ENCODE results near the gene AP3B1.
"Not testable (repeated sequence)": the region's sequence is repeated elsewhere in the genome, so short reads cannot be mapped to it uniquely, and the experiment has no call there.

Gene AP3B1

DNA sequence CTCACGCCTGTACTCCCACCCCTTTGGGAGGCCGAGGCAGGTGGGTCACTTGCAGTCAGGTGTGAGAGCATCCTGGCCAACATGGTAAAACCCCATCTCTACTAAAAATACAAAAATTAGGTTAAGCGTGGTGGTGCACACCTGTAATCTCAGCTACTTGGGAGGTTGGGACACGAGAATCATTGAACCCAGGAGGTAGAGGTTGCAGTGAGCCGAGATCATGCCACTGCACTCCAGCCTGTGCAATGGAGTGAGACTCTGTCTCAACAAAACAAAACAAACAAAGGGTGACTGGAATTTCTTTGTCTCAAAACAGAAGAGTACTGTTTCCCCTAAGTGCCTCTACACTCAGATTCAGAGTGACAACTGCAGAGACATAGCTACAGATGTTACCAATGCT lies 116.1 kb downstream of the AP3B1 start:
- no peak overlapping the region for H3K4me3 ChIP-seq (ENCODE audit: low read depth, low read length)
- TF ChIP-seq CTCF (IDR thresholded peaks at IDR 0.05; ENCODE audit: low read depth, low read length) = no peak

GRCh38 chr5:78170335-78170734 lies 124.2 kb downstream of the AP3B1 start:
- not testable (repeated sequence) for H3K4me3 ChIP-seq (ENCODE audit: low read depth, low read length)

DNA sequence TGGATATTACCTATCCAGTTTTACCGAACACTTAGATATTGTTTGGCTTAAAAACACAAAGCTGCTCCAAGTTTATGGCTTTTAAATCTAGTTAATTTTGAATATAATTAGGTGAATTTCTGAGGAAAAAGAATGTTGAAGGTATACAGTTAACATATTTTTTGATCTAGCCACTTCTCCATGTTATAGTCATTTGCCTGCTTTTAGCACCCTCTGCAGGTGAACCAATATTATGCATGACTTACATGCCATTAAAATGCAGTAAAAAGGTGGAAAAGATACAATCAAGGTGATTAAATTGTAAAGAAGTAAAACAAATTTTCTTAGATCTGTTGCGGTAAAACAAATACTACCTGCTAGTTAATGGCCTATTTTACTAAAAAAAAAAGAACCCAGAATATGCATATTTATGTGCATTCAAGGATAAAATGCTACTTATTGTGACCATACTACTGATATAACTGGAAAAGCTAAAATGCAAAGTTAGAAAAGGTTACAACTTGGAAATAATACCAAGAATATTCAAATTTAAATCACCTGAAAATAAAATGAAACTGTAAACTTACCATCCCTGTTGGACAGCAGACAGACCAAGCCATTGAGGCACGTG lies 132.1 kb downstream of the AP3B1 start:
- peak; percentile 24; the same call in 1 of the 2 replicates for TF ChIP-seq CTCF (IDR thresholded peaks at IDR 0.05; ENCODE audit: low read depth, low read length)

GRCh38 chr5:78157001-78157400 lies 137.5 kb downstream of the AP3B1 start:
- no peak overlapping the region for H3K4me3 ChIP-seq (ENCODE audit: low read depth, low read length)
- no peak for TF ChIP-seq CTCF (IDR thresholded peaks at IDR 0.05; ENCODE audit: low read depth, low read length)

More for the DNA sequence above, 132.1 kb downstream of the AP3B1 start:
- no peak overlapping the region for H3K4me3 ChIP-seq (ENCODE audit: low read depth, low read length)

DNA sequence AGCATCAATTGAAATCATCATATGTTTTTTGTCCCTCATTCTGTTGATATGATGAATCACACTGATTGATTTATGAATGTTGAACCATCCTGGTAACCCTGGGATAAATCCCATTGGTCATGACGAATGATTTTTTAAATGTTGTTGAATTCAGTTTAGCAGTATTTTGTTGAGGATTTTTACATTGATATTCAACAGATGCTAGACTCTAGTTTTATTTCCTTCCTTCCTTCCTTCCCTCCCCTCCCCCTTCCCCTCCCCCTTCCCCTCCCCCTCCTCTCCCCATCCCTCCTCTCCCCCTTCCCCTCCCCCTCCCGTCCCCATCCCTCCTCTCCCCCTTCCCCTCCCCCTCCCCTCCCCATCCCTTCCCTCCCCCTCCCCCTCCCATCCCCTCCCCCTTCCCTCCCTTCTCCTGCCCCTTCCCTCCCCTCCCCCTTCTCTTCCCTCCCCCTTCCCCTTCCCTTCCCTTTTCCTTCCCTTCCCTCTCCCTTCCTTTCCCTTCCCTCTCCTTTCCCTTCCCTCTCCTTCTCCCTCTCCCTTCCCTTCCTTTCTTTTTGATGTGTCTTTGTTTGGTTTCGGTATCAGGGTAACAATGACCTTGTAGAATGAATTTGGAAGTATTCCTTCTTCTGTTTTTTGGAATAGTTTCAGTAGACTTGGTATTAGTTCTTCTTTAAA lies 142.8 kb downstream of the AP3B1 start:
- H3K4me3 ChIP-seq (ENCODE audit: low read depth, low read length) = no peak overlapping the region
- TF ChIP-seq CTCF (IDR thresholded peaks at IDR 0.05; ENCODE audit: low read depth, low read length) = no peak

GRCh38 chr5:78137290-78137689 lies 157.2 kb downstream of the AP3B1 start:
- H3K4me3 ChIP-seq (ENCODE audit: low read depth, low read length) = no peak overlapping the region
- TF ChIP-seq CTCF (IDR thresholded peaks at IDR 0.05; ENCODE audit: low read depth, low read length) = no peak

GRCh38 chr5:78133423-78133822 lies 161.1 kb downstream of the AP3B1 start:
- no peak overlapping the region for H3K4me3 ChIP-seq (ENCODE audit: low read depth, low read length)
- TF ChIP-seq CTCF (IDR thresholded peaks at IDR 0.05; ENCODE audit: low read depth, low read length) = no peak
